HCT116 (cell line): Measurements from ENCODE around the gene RBMS1. TPM values are rescaled to one million over a fixed set of nuclear protein-coding genes. Genes with fewer than 3 reads are reported as not detected.

Source experiments
- ATAC-seq: fragments of 200-7000 bp; cut with Tn5 transposase; 2 replicates; pipeline ENCODE4 v1.9.1; 2020; ENCODE audit warnings: mild to moderate bottlenecking, moderate library complexity
- BruUV-seq: library from RNA; stranded (reverse); fragments of 400-500 nt; replicated peaks from 2 replicates; lab custom pipeline; 2021; lab: Mats Ljungman, UMichigan
- CTCF ChIA-PET: fragments of 300-600 bp; sonication (Branson Sonifier 250); formaldehyde crosslinking; loops from one replicate; lab custom pipeline; 2021; ENCODE audit warnings: antibody characterized with exemption; lab: Charles Lee
- POLR2A ChIA-PET: fragments of 300-600, 350-600 bp; sonication (Branson Sonifier 250); formaldehyde crosslinking; loops from one replicate; lab custom pipeline; 2021; ENCODE audit warnings: antibody characterized with exemption; lab: Charles Lee
- RAD21 ChIA-PET, 2 experiments: fragments of 300-600 bp; sonication (Branson Sonifier 250); formaldehyde crosslinking; loops; one replicate each; lab custom pipeline; 2023; ENCODE audit warnings: low total read pairs in 2 of 2; ENCODE audit not compliant: uncharacterized antibody in 2 of 2, unreplicated experiment in 2 of 2, low non-redundant PET in 1 of 2; lab: Charles Lee
- DNase-seq: peaks from one replicate; pipeline ENCODE4 v3.0.0-alpha.2; 2010; ENCODE audit warnings: low read depth, low spot score
- H2AFZ ChIP-seq: fragments of 200-600 bp; shearing (Covaris generic), sonication (generic); 2 replicates; pipeline ENCODE4 v1.6.1; 2017; ENCODE audit warnings: low read depth, mixed run types, mixed read lengths, antibody characterized with exemption, low read length; ENCODE audit not compliant: poor library complexity, severe bottlenecking
- H3K27ac ChIP-seq: 2 replicates; pipeline ENCODE4 v1.5.1; 2012; ENCODE audit warnings: low read depth, low read length
- H3K27me3 ChIP-seq: fragments of 200-600 bp; sonication (generic); 2 replicates; pipeline ENCODE4 v1.6.1; 2016; ENCODE audit warnings: mixed run types, low read length, mixed read lengths; ENCODE audit not compliant: insufficient read depth
- H3K36me3 ChIP-seq, 2 experiments: fragments of 200-500 bp in 1 of 2; fragments of 200-600 bp in 1 of 2; sonication (Bioruptor generic) in 1 of 2; sonication (generic) in 1 of 2; 2 replicates each; pipeline versions ENCODE4 v1.5.1 to v1.6.1; 2014 to 2016; ENCODE audit warnings: low read length in 2 of 2, inconsistent platforms in 1 of 2, mixed read lengths in 1 of 2, mixed run types in 1 of 2; ENCODE audit not compliant: insufficient read depth in 2 of 2, control insufficient read depth in 1 of 2
- H3K4me1 ChIP-seq, 2 experiments: fragments of 200-600 bp in 1 of 2; sonication (generic) in 1 of 2; 2 replicates each; pipeline versions ENCODE4 v1.5.1 to v1.6.1; 2012 to 2017; ENCODE audit warnings: low read length in 2 of 2, inconsistent platforms in 1 of 2, mild to moderate bottlenecking in 1 of 2, mixed read lengths in 1 of 2, mixed run types in 1 of 2, moderate library complexity in 1 of 2; ENCODE audit not compliant: insufficient read depth in 2 of 2, control insufficient read depth in 1 of 2
- H3K4me2 ChIP-seq: fragments of 200-600 bp; sonication (generic); 2 replicates; pipeline ENCODE4 v1.6.1; 2017; ENCODE audit warnings: mixed run types, low read length, mixed read lengths
- H3K4me3 ChIP-seq, 2 experiments: fragments of 200-600 bp in 1 of 2; sonication (generic) in 1 of 2; replicated peaks in 1 of 2; 2 replicates each; pipeline ENCODE4 v1.5.1; 2011 to 2016; ENCODE audit warnings: low read length in 2 of 2, control low read depth in 1 of 2, low read depth in 1 of 2, mild to moderate bottlenecking in 1 of 2, mixed read lengths in 1 of 2, mixed run types in 1 of 2
- H3K79me2 ChIP-seq: fragments of 200-600 bp; sonication (generic); 2 replicates; pipeline ENCODE4 v1.6.1; 2017; ENCODE audit warnings: mild to moderate bottlenecking, mixed run types, low read length, moderate library complexity, mixed read lengths; ENCODE audit not compliant: insufficient read depth
- H3K9ac ChIP-seq: fragments of 200-600 bp; sonication (generic); 2 replicates; pipeline ENCODE4 v1.6.1; 2016; ENCODE audit warnings: low read length, mixed read lengths
- H3K9me2 ChIP-seq: fragments of 200-600 bp; sonication (generic), shearing (Covaris generic); 2 replicates; pipeline ENCODE4 v1.6.1; 2017; ENCODE audit warnings: mixed run types, mild to moderate bottlenecking, moderate library complexity; ENCODE audit not compliant: insufficient read depth
- H3K9me3 ChIP-seq, 2 experiments: fragments of 200-500 bp in 1 of 2; fragments of 200-600 bp in 1 of 2; sonication (Bioruptor generic) in 1 of 2; sonication (generic) in 1 of 2; 2 replicates each; pipeline ENCODE4 v1.6.1; 2014 to 2017; ENCODE audit warnings: low read length in 2 of 2, mixed read lengths in 2 of 2, inconsistent platforms in 1 of 2, low read depth in 1 of 2, mild to moderate bottlenecking in 1 of 2, mixed run types in 1 of 2, moderate library complexity in 1 of 2; ENCODE audit not compliant: control insufficient read depth in 1 of 2, insufficient read depth in 1 of 2
- H4K20me1 ChIP-seq: fragments of 200-600 bp; sonication (generic), shearing (Covaris generic); 2 replicates; pipeline ENCODE4 v1.6.1; 2017; ENCODE audit warnings: mixed run types, mild to moderate bottlenecking, moderate library complexity; ENCODE audit not compliant: insufficient read depth
- ATF3 ChIP-seq: IDR thresholded peaks from 2 replicates; pipeline ENCODE4 v1.6.1; 2012
- CTCF ChIP-seq, 3 experiments: fragments of 200-600 bp in 1 of 3; sonication (generic) in 1 of 3; IDR thresholded peaks in 2 of 3; conservative IDR thresholded peaks in 1 of 3; 2 replicates each; pipeline ENCODE4 v1.5.1; 2012 to 2017; ENCODE audit warnings: low read depth in 2 of 3, low read length in 2 of 3, antibody characterized with exemption in 1 of 3, borderline replicate concordance in 1 of 3, control low read depth in 1 of 3, mild to moderate bottlenecking in 1 of 3, mixed read lengths in 1 of 3, mixed run types in 1 of 3, moderate library complexity in 1 of 3; ENCODE audit not compliant: insufficient read depth in 1 of 3
- EGR1 ChIP-seq: IDR thresholded peaks from 2 replicates; pipeline ENCODE4 v1.6.1; 2012; ENCODE audit warnings: low read depth
- SRF ChIP-seq: IDR thresholded peaks from 2 replicates; pipeline ENCODE4 v1.6.1; 2012; ENCODE audit warnings: low read depth
- YY1 ChIP-seq: IDR thresholded peaks from 2 replicates; pipeline ENCODE4 v1.6.1; 2011; ENCODE audit warnings: low read length, low read depth, moderate library complexity, mild to moderate bottlenecking; ENCODE audit not compliant: insufficient replicate concordance; ENCODE audit errors: extremely low read depth
- ZBTB33 ChIP-seq: IDR thresholded peaks from 2 replicates; pipeline ENCODE4 v1.6.1; 2011; ENCODE audit warnings: mild to moderate bottlenecking, low read length, moderate library complexity; ENCODE audit not compliant: insufficient replicate concordance; ENCODE audit errors: extremely low read depth
- ZNF274 ChIP-seq: fragments of 200-500 bp; sonication (Bioruptor generic); IDR thresholded peaks from 2 replicates; pipeline ENCODE4 v1.6.1; 2014; ENCODE audit warnings: mild to moderate bottlenecking, low read depth, low read length, inconsistent platforms
- intact Hi-C: fragments of 100-400 bp; cut with micrococcal nuclease; formaldehyde crosslinking; loops from 2 replicates; pipeline ENCODE4 v1.10.0; 2022
- total RNA-seq: library from RNA; stranded (reverse); gene quantifications from one replicate; pipeline ENCODE4 v1.2.1, GENCODE V29; 2021; ENCODE audit not compliant: unreplicated experiment

RBMS1 gene
- total RNA-seq, 1 experiment from 2014 or later = 17.6 TPM

GRCh38 chr2:160517731-160518130, 24.1 kb upstream of the RBMS1 start:
- ChIA-PET POLR2A (no interaction called here), RAD21 (no interaction called here), CTCF (no interaction called here)
- no peak overlapping the region for H3K9ac ChIP-seq
- no peak overlapping the region for H3K4me2 ChIP-seq
- no peak overlapping the region for H3K4me3 ChIP-seq
- BruUV-seq = no TSS peak
- intact Hi-C loops = no loop called here
- no peak for ATAC-seq
- H2AFZ ChIP-seq = no peak overlapping the region
- H3K27me3 ChIP-seq = no peaks in the 10 kb centered on the region
- H3K9me2 ChIP-seq = no peaks in the 10 kb centered on the region
- no peaks in the 10 kb centered on the region for H3K79me2 ChIP-seq
- no peaks in the 10 kb centered on the region for H3K4me1 ChIP-seq
- TF ChIP-seq EGR1 (no peak), ZNF274 (no peak), SRF (no peak), CTCF (IDR thresholded peaks at IDR 0.05 in 2 of 3, conservative IDR thresholded peaks at IDR 0.05 in 1 of 3; ENCODE audit: borderline replicate concordance in 1 of 3, insufficient read depth in 1 of 3, low read depth in 2 of 3, low read length in 2 of 3) (no peak), ATF3 (no peak), YY1 (no peak), ZBTB33 (no peak)
- no peak overlapping the region for H3K27ac ChIP-seq
- no peaks in the 10 kb centered on the region for H3K9me3 ChIP-seq
- H4K20me1 ChIP-seq = no peaks in the 10 kb centered on the region
- H3K36me3 ChIP-seq = no peaks in the 10 kb centered on the region
- no peak for DNase-seq
